HG02970 (cell line): ENCODE measurements around the gene WIZ.

ENCODE experiments used
- ATAC-seq: cut with Tn5 transposase; IDR thresholded peaks from one replicate; pipeline ENCODE4 v1.9.1; 2021; ENCODE audit warnings: mild to moderate bottlenecking, moderate library complexity, moderate number of reproducible peaks; ENCODE audit not compliant: unreplicated experiment, low FRiP score

The WIZ gene

DNA sequence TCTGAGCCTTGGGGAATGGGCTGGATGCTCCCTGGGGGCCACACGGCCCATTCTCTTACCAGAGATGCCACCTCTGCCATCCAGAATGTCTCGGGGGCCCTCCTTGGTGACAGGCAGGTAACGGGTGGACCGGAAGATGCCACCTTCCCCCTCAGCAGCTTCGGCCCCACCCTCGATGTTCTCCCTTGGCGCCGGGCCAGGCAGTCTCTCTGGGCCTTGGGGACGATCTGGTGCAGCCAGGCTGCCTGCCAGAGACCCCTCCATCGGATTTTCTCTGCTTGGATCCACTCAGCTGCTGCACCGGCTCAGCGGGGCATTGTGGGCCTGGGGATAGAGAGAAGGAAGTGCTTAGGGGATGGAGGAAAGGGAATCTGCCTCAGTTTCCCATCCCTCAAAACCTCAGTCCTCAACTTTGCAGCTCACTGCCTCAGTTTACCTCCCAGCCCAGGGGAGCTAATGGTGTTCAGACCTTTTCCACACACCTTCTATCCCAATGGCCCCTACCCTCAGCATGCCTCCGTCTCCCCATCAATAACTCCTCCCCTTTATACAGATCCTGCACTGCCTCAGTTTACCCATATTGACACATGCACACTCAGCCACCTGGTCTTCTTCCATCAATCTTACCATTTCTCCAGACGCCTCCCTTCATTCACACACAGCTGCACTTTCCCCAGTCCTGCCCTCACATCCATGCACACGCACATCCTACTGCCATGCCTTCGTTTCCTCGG lies 1.5 kb downstream of the WIZ start:
- ATAC-seq, result no peak

DNA sequence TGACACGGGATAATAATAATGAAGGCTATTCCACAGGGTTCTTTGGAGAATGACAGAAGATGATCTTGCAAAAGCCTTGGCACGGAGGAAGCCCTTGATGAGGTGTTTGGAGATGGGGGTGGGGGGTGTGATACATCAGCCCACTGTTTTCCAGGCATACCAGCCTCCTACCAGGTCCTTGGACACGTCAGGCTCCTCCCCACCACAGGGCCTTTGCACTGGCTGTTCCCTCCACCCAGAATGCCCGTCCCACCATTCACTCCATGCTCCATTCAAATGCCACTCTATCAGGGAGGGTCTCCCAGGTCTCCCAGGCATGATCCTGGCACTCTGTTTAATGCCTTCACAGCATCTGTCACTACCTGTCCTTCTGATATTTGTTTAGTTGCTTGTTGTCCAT lies 2.7 kb downstream of the WIZ start:
- no peak for ATAC-seq

DNA sequence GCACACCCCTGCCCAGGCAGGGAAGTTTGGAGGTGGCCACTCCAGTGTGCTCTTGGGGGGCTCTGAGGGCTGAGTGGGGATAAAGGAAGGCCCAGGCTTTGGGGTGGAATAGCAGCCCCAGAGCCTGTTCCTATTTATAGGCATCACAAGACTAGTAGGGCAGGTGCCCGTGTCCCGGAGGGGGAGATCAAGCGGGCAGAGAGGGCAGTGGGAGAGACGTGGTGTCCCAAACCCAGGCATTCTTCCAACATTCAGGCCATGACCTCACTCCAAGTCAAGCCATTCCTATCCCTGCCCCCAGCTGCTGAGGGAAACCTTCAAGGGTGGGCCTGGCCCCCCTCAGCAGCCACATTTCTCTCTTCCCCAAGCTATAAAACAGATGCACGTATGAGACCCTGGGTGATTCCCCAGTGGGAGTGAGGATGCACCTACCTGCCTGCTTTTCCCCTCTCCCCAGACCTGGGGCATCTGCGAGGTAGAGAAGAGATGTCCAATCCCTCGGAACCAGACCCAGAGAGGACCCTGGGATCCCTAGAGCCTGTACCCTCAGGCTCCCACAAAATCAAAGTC lies 3.9 kb downstream of the WIZ start:
- ATAC-seq, result no peak

DNA sequence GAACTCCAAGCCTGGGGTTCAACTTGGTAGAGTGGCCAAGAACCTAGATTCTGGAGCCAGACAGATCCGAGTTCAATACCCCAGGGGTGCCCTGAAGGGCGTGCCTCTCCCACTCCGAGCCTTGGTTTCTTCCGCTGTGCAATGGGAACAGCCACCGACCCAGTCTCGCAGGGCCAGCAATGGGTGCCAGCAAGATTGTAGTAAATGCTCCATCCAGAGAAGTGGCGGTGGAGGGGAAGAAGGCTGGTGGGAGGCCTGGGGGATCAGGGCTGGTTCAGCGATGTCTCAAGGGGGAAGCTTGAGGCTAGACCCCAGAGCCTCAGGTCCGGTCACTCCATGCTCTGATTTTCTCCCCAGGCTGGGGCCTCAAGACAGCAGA lies 4.5 kb downstream of the WIZ start:
- ATAC-seq, result no peak

DNA sequence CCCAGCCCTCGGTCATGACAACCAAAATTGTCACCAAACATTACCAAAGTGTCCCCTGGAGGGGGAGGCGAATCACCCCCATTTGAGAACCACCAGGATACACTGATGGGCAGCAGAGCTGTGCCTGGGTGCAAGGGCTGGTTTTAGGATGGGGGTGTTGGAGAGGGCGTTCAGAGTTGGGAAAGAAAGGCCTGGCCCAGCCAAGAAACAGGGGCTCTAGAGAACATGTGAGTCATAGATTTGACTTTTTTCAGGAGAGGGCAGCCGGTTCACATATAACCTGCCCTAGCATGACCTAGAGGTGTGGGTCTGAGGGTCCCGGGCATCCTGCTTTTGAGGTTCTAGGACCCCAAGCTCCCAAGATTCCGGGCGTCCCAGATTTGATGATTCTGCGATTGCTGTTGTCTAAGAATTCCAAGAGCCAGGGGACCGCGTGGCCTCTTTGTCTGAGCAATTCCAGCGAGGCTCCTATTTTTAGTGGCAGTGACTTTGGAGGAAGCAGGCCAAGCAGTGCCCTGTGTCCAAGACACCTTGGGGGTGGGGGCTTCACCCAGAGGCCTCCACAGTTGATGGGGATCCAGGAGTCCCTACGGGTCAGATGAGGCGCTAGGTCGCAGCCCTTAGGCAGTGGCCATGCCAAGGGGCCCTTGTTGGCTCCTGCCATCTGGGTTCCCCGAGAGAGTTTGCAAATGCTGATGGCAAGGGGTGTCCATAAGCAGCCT lies 5.1 kb downstream of the WIZ start:
- no peak for ATAC-seq

DNA sequence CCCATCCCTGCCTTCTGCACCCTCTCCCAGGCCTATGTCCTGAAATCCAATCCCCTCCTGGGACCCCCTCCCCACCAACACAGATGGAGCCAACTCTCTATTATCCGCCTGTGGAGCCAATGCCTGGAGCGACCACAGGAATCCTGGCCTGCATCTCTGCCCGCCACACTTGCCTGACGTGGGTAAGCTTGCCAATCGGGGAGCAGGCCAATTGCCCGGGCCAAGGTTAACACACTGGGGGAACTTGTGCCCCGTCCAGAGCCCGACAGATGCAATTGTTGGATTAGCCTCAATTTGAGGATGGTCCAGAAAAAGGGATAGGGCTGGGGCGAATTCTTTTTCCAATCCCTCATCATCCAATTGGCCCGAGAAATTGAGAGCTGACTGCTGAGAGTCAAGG lies 5.9 kb downstream of the WIZ start:
- ATAC-seq, result no peak

DNA sequence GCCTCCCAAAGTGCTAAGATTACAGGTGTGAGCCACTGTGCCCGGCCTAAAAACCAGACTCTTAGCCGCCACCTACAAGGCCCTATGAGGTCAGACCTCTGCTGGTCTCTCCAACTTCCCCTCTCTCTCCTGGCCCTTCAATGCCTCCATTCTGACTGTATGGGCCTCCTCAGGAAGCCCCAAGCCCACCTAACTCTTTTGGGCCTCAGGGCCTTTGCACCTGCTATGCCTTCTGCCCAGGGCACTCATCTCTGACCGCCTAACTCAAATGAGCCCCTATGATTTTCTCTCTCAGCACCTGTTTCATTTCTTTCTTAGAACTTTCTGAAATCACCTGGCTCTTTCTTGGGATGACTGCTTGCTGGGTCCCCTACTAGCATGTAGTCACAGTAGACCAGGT lies 6.4 kb downstream of the WIZ start:
- ATAC-seq, result no peak

DNA sequence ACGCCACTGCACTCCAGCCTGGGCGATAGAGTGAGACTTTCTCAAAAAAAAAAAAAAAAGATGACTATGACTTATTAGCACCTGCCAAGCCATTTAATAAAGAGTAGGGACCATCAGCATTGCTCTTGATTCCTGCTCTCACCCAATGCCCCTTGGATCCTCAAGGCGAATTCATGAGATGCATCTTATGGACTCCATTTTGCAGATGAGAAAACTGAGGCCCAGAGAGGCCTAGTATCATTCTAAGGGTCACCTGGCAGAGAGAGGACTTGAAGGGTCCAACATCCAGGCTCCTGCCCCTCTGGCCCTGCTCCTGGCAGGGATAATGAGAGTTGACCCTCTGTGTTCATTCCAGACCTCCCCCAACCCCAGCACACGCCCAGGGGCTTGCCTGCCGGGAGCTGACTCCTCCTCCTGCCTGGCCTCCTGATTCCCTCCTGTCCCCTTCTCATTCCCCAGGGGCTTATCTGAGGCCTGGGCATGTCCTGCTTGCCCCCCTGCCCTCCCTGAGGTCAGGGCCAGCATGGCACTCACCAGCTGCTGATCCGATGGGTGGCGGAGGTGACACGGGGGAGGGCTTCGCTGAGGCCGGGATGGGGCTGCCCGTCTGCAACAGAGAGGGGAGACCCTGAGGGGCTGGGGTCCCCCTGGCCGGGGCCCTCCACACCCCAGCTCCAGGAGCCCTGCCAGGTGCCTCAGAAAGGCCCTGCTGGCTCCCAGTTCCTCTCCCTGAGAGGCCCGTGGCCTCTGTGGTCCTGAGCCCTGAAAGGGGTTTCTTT lies 7.4 kb downstream of the WIZ start:
- no peak for ATAC-seq

DNA sequence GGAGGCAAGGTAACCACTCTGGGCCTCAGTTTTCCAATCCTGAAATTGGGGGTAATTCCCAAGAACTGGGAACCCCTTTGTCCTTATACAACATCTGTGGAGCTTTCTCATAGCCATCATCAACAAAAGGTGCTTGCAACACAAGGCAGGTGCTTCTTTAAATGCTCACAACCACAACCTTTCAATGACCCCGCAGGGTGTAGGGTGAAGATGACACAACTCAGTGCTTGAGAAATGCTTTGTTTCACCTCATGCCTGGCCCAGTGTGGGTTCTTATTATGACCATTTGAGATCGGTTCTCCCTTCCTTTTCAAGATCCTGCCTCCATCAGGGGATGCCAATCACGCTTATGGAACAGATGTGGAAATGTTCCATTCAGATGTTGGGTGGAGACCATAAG lies 8.4 kb downstream of the WIZ start:
- ATAC-seq, result no peak

DNA sequence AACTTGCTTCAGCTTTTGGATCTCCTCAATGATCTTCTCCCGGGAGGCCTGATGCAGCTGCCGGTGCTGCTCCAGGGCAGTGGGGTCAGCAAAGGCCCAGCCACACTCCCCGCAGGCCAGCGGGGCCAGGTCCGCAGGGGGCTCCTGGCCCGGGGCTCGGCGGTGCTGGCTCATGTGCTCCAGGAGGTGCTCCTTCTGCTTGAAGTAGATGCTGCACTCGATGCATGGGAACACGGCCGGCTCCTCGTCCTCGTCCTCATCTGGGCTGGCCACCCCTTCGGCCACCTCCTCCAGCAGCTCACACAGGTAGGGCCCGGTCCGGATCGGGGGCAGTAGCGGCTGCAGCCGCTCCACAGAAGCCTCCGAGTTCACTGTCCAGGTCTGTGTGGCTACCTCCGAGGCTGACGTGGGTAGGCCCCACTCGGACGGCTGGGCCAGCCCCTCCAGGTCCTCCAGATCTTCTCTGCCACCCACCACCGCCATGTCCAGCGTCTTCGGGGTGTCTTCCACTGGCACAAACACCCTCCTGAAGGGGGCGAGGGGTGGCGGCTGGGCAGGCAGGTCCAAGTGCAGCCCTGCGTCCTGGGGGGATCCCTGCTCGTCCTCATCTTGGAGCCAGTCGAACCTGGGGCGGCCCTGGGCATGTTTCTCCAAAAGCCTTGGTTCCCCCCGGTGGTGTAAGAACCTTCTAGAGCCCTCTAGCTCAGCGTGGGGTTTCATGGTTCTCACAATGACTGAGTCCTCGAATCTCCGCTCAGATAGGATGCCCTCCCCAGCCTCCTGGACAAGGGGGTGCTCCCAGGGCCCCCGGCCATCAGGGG lies 9.7 kb downstream of the WIZ start:
- ATAC-seq, result no peak

DNA sequence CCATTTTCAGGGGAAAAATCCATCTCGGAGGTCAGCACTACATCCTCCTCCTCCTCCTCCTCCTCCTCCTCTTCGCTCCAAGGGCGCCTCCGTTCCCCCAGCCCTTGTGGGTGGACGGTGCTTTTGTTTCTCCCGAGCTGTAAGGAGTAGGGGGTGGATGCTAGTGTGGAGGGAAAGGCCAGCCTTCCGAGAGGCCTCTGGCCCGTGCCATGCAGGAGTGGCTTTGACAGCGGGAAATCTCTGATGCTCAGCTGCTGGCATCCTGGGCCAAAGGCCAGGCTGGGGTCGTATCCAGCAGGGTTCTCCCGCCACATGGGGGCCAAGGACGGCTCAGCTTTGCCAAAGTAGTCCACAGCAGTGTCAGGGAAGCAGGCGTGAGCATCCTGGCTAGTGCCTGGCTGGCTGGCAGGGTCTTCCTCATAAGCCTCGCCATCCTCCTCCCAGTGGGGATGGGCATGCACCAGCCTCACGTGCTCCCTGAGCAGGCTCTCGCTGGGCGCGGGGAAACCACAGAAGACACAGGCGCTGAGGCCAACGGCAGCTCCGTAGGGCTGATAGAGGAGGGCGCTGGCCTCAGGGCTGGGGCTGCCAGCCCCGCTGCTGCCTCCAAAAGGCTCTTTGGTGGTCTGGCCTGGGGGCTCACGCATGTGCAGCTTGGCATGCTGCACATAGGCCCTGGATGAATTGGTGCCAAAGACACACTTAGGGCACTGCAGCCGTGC lies 10.5 kb downstream of the WIZ start:
- ATAC-seq, result no peak

DNA sequence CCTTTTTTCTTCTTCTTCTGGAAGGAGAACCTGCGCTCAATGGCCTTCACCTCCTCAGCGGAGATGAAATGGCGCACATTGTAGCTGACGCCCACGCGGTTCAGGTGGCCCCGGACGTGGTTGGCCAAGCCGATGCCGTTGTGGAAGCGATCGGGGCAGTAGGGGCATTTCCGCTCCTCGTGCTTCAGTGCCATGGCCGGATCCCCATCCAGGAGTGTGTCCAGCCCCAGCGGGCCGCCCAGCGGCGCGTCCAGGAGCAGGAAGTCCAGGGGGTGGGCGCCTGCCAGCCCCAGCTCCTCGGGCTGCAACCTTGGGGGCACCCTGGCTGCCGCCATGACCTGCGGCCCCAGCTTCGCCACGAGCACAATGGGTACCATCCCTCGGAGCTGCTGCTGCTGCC lies 11.2 kb downstream of the WIZ start:
- no peak for ATAC-seq

DNA sequence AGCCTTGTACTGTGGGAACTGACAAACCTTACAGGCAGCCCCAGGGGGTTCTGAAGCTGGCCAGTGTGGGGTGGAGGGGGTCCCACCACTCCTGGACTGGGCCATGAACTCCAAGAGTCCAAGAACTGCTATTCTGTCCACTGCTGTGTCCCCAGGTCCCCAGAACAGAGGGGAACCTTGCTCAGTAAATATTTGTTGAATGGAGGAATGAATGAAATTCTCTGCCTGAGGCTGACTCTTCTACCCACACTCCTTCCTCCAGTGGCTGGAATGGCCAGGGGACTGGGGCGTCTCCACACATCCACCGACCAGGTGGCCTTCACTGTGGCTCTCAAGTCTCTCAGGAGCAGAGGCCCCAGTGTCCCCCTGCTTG lies 11.6 kb downstream of the WIZ start:
- no peak for ATAC-seq

DNA sequence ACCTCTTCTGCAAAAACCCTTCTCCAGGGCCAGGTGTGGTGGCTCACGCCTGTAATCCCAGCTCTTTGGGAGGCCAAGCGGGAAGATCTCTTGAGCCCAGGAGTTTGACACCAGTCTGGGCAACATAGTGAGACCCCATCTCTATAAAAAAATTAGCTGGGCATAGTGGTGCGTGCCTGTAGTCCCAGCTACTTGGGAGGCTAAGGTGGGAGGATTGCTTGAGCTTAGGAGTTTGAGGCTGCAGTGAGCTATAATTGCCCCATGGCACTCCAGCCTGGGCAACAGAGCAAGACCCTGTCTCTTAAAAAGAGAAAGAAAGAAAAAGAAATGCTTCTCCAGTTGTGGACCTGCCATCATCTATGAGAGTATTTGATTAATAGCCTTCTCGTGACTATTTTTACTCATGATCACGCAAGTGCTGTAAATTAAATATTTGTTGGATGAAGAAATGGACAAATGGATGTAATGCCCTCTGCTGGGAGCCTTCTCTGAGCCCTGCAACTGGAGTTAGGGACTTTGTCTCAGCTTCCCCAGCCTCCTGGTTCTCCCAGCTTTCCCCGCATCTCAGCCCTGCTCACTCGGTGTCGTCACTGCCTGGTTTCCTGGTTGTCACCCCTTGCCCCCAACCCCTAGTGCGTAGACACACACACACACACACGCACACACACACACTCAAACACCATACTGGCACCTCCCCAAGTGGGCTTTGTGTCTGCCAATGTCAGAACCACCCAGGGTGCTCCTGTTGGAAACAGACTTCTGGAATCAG lies 12.2 kb downstream of the WIZ start:
- ATAC-seq, result no peak

DNA sequence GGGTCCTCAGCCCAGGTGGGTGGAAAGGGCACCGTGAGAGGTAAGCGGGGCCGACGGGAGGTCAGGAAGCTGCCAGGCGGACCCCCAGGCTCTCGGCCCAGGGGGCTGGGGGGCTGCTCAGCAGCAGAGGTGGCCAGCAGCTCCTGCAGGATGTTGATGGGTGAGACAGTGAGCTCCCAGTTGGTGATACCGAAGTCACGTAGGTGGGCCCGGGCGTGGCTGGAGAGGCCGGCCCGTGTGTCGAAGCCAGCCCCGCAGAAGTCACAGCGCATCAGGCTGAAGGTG lies 13.0 kb downstream of the WIZ start:
- no peak for ATAC-seq

DNA sequence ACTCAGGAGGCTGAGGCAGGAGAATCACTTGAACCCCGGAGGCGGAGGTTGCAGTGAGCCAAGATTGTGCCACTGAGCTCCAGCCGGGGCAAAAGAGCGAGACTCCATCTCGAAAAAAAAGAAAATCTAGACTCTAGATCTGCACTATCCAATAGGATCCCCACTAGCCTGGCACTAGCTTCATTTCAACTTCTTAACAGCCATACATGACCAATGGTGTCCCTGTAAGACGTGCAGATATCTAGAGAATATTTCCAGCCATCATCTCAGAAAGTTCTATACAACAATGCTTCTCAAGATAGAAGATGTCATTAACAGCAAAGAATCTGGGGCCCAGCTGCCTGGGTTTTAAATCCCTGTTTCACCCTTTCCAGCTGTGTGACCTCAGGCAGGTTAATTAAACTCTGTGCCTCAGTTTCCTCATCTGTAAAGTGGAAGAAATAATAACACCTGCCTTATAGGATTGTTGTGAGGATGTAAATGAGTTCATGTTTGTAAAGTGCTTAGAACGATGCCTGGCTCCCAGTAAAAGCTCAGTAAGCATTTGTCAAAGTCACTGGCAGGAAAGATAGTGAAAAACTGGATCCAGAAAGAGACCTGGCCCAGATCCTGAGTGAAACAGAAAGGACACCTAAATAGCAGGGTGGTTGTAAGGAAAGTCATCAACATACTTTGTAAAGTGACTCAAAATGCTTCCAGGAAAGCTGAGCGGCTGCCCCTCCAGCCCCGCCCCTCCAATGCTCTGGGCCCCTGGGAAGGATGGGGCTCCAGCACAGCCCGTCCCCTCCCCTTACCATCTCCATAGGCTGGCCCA lies 13.5 kb downstream of the WIZ start:
- ATAC-seq, result no peak

DNA sequence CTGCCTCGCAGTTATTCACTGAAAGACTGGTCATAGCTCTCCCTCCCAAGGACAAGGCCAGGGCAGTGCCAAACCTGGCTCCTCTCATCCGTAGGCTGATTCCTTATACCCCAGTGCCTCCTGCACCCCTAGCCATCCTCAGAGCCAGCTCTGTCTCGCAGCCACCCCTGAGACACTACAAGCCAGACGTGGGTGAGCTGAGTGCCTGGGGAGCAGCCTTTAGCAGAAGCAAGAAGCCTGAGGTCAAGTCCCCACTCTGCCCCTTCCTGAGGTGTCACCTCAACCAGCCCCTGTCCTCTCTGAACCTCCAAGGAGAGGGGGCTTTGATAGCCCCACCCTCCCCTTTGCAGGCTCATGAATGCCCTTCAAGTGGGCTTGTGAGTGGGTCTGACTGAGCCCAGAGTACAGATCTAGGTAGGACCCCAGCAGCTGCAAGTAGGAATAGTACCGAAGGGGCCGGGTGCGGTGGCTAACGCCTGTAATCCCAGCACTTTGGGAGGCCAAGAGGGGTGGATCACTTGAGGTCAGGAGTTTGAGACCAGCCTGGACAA lies 16.2 kb downstream of the WIZ start:
- no peak for ATAC-seq
